Measurements from ENCODE around the gene PRPF19.

- no peak for TF ChIP-seq EZH2 (IDR thresholded peaks at IDR 0.05; ENCODE audit: low read depth)
- peak; percentile 50; the same call in 1 of the 2 replicates for TF ChIP-seq CTCF (conservative IDR thresholded peaks at IDR 0.05)
These were observed 9.0 kb upstream of the PRPF19 start for GRCh38 chr11:60915248-60915914.

All from PC-9 (cell line).